Urothelium cell line (cell line): Measurements from ENCODE around the gene CADM1.

Source experiments
- DNase-seq: peaks from one replicate; pipeline ENCODE4 v3.0.0; 2011; ENCODE audit warnings: low spot score, mixed read lengths
- FAIRE-seq: peaks from 2 replicates; lab custom pipeline; 2011; peaks lifted over from hg19 to GRCh38; lab: Jason Lieb, UNC

The CADM1 gene

GRCh38 chr11:115133475-115134209, 370.6 kb downstream of the CADM1 start:
- FAIRE-seq, result no peak
- no peak for DNase-seq

- no peak for FAIRE-seq
These were observed 371.6 kb downstream of the CADM1 start for GRCh38 chr11:115132436-115133228.

GRCh38 chr11:115129473-115130289, 374.5 kb downstream of the CADM1 start:
- DNase-seq, result no peak
- FAIRE-seq, result no peak

More at GRCh38 chr11:115132436-115133228, 371.6 kb downstream of the CADM1 start:
- peak; percentile 18 for DNase-seq

- no peak for FAIRE-seq
These were observed 376.0 kb downstream of the CADM1 start for GRCh38 chr11:115128226-115128625.

GRCh38 chr11:115127790-115128189, 376.4 kb downstream of the CADM1 start:
- DNase-seq, result no peak
- FAIRE-seq, result no peak

More at GRCh38 chr11:115128226-115128625, 376.0 kb downstream of the CADM1 start:
- DNase-seq, result no peak

- no peak for DNase-seq
- FAIRE-seq, result no peak
These were observed 377.6 kb downstream of the CADM1 start for GRCh38 chr11:115126515-115127208.

- DNase-seq (no peak), FAIRE-seq (no peak)
These were observed 378.1 kb downstream of the CADM1 start for GRCh38 chr11:115126092-115126491.

- DNase-seq, result no peak
- FAIRE-seq, result no peak
These were observed 379.4 kb downstream of the CADM1 start for GRCh38 chr11:115124786-115125185.

- peak; percentile 44 for FAIRE-seq
- no peak for DNase-seq
These were observed 380.6 kb downstream of the CADM1 start for GRCh38 chr11:115123641-115124040.

GRCh38 chr11:115122274-115122673, 381.9 kb downstream of the CADM1 start:
- no peak for DNase-seq
- no peak for FAIRE-seq
